Activated CD4-positive, alpha-beta T cell treated with anti-CD3 and anti-CD28 coated beads for 36 hours (primary cell): Measurements from ENCODE around the gene CNTNAP3. TPM values are rescaled to one million over a fixed set of nuclear protein-coding genes. Genes with fewer than 3 reads are reported as not detected.
"Not testable (repeated sequence)": the region's sequence is repeated elsewhere in the genome, so short reads cannot be mapped to it uniquely, and the experiment has no call there.

Experiments used
- ATAC-seq: fragments of 200-7000 bp; cut with Tn5 transposase; one replicate; pipeline ENCODE4 v1.10.0; 2021; ENCODE audit warnings: mild to moderate bottlenecking, moderate library complexity
- CTCF ChIA-PET: fragments of 350-600 bp; sonication (Branson Sonifier 250); formaldehyde crosslinking; loops from one replicate; lab custom pipeline; 2021; ENCODE audit warnings: antibody characterized with exemption; lab: Charles Lee
- POLR2A ChIA-PET: fragments of 350-600 bp; sonication (Branson Sonifier 250); formaldehyde crosslinking; loops from one replicate; lab custom pipeline; 2021; ENCODE audit warnings: antibody characterized with exemption, inconsistent platforms; lab: Charles Lee
- DNase-seq: peaks from one replicate; pipeline ENCODE4 v3.0.0-alpha.2; 2020
- H3K27ac Mint-ChIP-seq: one replicate; pipeline ENCODE4 v1.8.0; 2021; ENCODE audit warnings: mixed read lengths
- H3K27me3 Mint-ChIP-seq: one replicate; pipeline ENCODE4 v1.8.0; 2021; ENCODE audit warnings: mixed read lengths
- H3K36me3 Mint-ChIP-seq: one replicate; pipeline ENCODE4 v1.8.0; 2021; ENCODE audit warnings: low read depth, mixed read lengths
- H3K4me1 Mint-ChIP-seq: one replicate; pipeline ENCODE4 v1.8.0; 2021; ENCODE audit warnings: mixed read lengths
- H3K4me3 Mint-ChIP-seq: one replicate; pipeline ENCODE4 v1.8.0; 2021; ENCODE audit warnings: mild to moderate bottlenecking, moderate library complexity, mixed read lengths
- H3K9me3 Mint-ChIP-seq: one replicate; pipeline ENCODE4 v1.8.0; 2021; ENCODE audit warnings: low read depth, mixed read lengths
- intact Hi-C, 2 experiments: fragments of 100-400 bp; cut with DNase I in 1 of 2; cut with micrococcal nuclease in 1 of 2; formaldehyde crosslinking; loops; one replicate each; pipeline versions ENCODE4 v1.14.2 to v1.15.1; 2022 to 2024; cut with DNase I, micrococcal nuclease
- total RNA-seq, 2 experiments: library from RNA; stranded (reverse); gene quantifications; one replicate each; pipeline ENCODE4 v1.2.3, GENCODE V29; 2021

CNTNAP3 gene
- total RNA-seq, 2 experiments from 2014 or later = not detected

DNA sequence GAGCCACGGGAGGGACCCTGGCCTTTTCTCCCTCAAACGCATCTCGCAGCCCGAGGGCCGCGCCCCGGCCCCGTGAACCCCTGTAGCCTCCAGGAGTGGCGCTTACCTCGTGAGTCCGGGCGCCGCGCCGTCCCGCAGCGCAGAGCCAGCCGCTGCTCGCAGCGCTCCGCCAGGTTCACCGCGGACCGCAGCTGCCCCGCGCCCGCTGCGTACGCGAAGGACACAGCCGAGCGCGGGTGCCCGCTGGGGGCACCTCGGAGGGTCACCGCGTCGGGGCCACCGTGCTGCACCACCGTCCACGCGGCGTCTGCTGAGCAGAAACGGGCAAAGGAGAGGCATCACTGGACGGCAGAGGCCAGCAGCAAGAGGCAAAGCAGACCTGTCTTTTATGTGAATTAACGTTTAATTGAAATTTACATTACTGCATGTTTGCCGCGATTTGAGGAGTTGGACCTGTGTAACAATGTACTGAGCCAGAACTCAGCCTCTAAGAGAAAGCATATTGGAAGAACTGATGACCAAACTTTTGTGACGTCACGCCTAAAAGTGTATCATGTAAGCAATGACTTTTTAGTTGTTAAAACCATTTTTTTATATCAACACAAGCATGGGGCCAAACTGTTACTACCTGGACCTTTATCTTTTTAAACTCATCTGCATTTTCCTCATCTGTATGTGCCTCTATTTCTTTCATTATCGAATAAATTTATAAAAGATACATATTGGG lies 155.0 kb downstream of the CNTNAP3 start:
- H3K27ac Mint-ChIP-seq, ATAC-seq, H3K36me3 Mint-ChIP-seq, H3K9me3 Mint-ChIP-seq, CTCF ChIA-PET, H3K4me3 Mint-ChIP-seq, intact Hi-C loops, H3K27me3 Mint-ChIP-seq, H3K4me1 Mint-ChIP-seq, POLR2A ChIA-PET, DNase-seq: not testable (repeated sequence)

DNA sequence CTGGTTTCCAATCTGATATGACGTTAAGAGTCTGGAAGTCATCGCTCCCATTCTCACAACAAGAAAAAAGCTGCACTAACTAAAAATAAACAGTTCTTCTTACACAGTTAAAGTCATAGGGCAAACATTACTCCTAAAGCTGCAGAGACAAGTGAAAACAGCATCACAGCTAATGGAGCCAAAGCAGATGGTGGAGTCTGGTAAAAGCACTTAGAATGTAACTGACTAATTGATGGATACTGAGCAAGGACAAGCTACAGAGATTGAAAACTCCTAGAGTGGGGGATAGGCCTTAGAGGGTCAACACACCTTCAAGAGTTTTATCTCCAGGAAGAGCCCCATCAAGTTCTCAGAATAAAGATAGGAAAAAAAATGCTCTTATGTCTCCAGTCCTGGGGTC lies 166.6 kb downstream of the CNTNAP3 start:
- H3K27me3 Mint-ChIP-seq, H3K4me3 Mint-ChIP-seq, ATAC-seq, CTCF ChIA-PET, H3K27ac Mint-ChIP-seq, DNase-seq, H3K4me1 Mint-ChIP-seq, POLR2A ChIA-PET, H3K36me3 Mint-ChIP-seq, intact Hi-C loops, H3K9me3 Mint-ChIP-seq: not testable (repeated sequence)

GRCh38 chr9:39111746-39112145 lies 176.2 kb downstream of the CNTNAP3 start:
- ATAC-seq, POLR2A ChIA-PET, H3K9me3 Mint-ChIP-seq, intact Hi-C loops, H3K4me3 Mint-ChIP-seq, CTCF ChIA-PET, H3K36me3 Mint-ChIP-seq, DNase-seq, H3K27me3 Mint-ChIP-seq, H3K27ac Mint-ChIP-seq, H3K4me1 Mint-ChIP-seq: not testable (repeated sequence)

DNA sequence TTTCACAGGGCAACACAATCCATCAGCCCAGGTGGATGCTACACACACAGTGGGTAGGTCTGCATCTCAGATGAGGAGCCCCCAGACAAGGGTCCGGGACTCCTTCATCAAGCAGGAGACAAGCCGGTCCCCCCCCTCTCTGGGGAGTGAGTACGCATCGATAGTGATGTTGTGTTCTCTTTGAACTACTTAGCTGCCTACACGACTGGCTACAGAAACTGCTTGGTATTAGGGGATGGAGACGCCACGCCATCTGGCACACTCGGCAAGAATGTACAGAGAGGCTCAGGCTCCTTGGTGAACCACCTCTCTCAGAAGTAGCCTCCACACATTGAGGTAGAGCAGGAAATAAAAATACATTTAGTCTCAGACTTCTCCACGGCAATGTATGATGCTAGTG lies 179.8 kb downstream of the CNTNAP3 start:
- no peak overlapping the region for H3K27ac Mint-ChIP-seq
- ATAC-seq (no peak), DNase-seq (no peak)
- ChIA-PET CTCF (no interaction called here), POLR2A (no interaction called here)
- H3K4me3 Mint-ChIP-seq = no peak overlapping the region
- H3K27me3 Mint-ChIP-seq = peaks cover 3% of the 10 kb centered on the region
- H3K36me3 Mint-ChIP-seq = no peaks in the 10 kb centered on the region
- intact Hi-C loops = no loop called here
- H3K9me3 Mint-ChIP-seq = no peaks in the 10 kb centered on the region
- H3K4me1 Mint-ChIP-seq = no peaks in the 10 kb centered on the region

DNA sequence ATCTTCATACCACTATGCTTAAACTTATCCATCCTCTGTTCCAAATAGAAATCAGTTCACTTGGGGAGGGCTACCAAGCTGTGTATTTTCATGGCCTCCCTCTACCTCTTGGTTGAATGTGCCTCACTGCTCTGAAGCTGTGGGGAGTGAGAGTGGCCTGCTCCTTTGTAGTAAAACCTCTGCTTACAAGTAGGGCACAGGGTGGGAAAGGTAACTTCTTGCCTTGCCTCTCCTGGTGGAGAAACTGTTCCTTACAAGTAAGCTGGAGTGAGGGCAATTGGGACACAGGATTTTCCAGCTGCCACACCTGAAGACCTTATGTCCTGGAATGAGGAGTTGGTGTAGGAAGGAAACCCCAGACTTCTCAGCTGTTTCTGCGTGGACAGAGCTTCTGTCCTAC lies 190.8 kb downstream of the CNTNAP3 start:
- POLR2A ChIA-PET, CTCF ChIA-PET, H3K27ac Mint-ChIP-seq, H3K4me1 Mint-ChIP-seq, H3K9me3 Mint-ChIP-seq, H3K36me3 Mint-ChIP-seq, intact Hi-C loops, H3K27me3 Mint-ChIP-seq, DNase-seq, H3K4me3 Mint-ChIP-seq, ATAC-seq: not testable (repeated sequence)

GRCh38 chr9:39085311-39085710 lies 202.7 kb downstream of the CNTNAP3 start:
- H3K36me3 Mint-ChIP-seq, H3K4me3 Mint-ChIP-seq, intact Hi-C loops, H3K4me1 Mint-ChIP-seq, CTCF ChIA-PET, DNase-seq, H3K9me3 Mint-ChIP-seq, ATAC-seq, H3K27me3 Mint-ChIP-seq, POLR2A ChIA-PET, H3K27ac Mint-ChIP-seq: not testable (repeated sequence)

DNA sequence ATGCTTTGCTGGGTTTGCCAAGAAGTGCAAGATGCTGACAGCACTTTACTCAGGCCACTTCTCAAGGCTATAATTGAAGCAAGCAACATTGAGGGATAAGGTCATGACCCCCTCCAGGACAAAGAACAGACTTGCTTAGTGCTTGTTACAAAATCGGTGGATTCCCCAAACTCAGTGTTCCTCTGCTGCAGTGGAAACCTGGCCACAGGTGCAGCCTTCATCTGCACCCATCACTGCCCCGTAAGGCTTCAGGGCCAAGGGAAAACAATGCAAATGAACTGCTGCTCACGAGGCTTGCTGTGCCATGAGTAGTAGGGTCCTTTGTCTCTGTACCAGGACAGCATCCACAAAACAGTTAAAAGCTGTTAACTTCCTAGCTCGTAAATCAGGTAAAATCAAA lies 205.4 kb downstream of the CNTNAP3 start:
- intact Hi-C loops, CTCF ChIA-PET, H3K36me3 Mint-ChIP-seq, H3K4me1 Mint-ChIP-seq, H3K9me3 Mint-ChIP-seq, POLR2A ChIA-PET, H3K4me3 Mint-ChIP-seq, H3K27ac Mint-ChIP-seq, H3K27me3 Mint-ChIP-seq, DNase-seq, ATAC-seq: not testable (repeated sequence)

DNA sequence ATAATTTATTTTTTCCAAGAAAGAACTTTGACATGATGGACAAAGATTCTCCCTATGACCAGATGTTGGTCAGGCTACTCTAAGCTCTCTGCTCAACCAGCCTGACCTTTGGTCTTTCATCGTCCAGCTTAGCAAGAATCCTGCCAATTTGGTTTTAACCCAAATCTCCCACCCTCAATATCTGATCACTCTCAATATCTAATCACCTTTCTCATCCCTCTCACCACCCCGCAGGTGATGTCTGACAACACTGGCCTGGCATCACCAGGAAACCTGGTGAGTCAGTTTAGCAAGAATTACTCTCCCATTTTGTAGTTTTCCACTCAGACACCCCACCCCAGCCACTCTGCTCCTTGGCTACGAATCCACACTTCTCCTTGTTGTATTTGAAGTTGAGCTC lies 207.9 kb downstream of the CNTNAP3 start:
- H3K27ac Mint-ChIP-seq, H3K36me3 Mint-ChIP-seq, ATAC-seq, POLR2A ChIA-PET, H3K9me3 Mint-ChIP-seq, H3K4me1 Mint-ChIP-seq, H3K4me3 Mint-ChIP-seq, H3K27me3 Mint-ChIP-seq, CTCF ChIA-PET, intact Hi-C loops, DNase-seq: not testable (repeated sequence)

- ATAC-seq, H3K36me3 Mint-ChIP-seq, H3K4me3 Mint-ChIP-seq, H3K4me1 Mint-ChIP-seq, H3K9me3 Mint-ChIP-seq, H3K27me3 Mint-ChIP-seq, CTCF ChIA-PET, intact Hi-C loops, H3K27ac Mint-ChIP-seq, POLR2A ChIA-PET, DNase-seq: not testable (repeated sequence)
Measured at GRCh38 chr9:39078621-39079256, 209.2 kb downstream of the CNTNAP3 start.

GRCh38 chr9:39073537-39073936 lies 214.4 kb downstream of the CNTNAP3 start:
- H3K4me3 Mint-ChIP-seq, POLR2A ChIA-PET: not testable (repeated sequence)

GRCh38 chr9:39067683-39068082 lies 220.3 kb downstream of the CNTNAP3 start:
- H3K27me3 Mint-ChIP-seq, H3K4me1 Mint-ChIP-seq, intact Hi-C loops, H3K36me3 Mint-ChIP-seq, H3K27ac Mint-ChIP-seq, ATAC-seq, H3K9me3 Mint-ChIP-seq, DNase-seq, POLR2A ChIA-PET, H3K4me3 Mint-ChIP-seq, CTCF ChIA-PET: not testable (repeated sequence)

More at GRCh38 chr9:39073537-39073936, 214.4 kb downstream of the CNTNAP3 start:
- CTCF ChIA-PET, H3K9me3 Mint-ChIP-seq, DNase-seq, intact Hi-C loops, H3K36me3 Mint-ChIP-seq, H3K27ac Mint-ChIP-seq, H3K27me3 Mint-ChIP-seq, ATAC-seq, H3K4me1 Mint-ChIP-seq: not testable (repeated sequence)

DNA sequence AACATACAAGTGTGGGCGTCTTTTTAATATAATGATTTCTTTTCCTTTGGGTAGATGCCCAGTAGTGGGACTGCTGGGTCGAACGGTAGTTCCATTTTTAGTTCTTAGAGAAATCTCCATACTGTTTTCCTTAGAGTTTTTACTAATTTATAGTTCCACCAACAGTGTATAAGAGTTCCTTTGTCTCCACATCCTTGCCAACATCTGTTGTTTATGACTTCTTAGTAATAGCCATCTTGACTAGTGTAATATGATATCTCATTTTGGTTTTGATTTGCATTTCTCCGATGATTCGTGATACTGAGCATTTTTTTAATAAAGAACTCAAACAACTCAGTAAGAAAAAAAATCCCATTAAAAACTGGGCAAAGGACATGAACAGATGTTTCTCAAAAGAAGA lies 225.0 kb downstream of the CNTNAP3 start:
- ATAC-seq, intact Hi-C loops, CTCF ChIA-PET, H3K4me1 Mint-ChIP-seq, H3K4me3 Mint-ChIP-seq, POLR2A ChIA-PET, DNase-seq, H3K9me3 Mint-ChIP-seq, H3K27me3 Mint-ChIP-seq, H3K27ac Mint-ChIP-seq, H3K36me3 Mint-ChIP-seq: not testable (repeated sequence)
